HG03432 (cell line): ENCODE measurements around the gene OR7D2.
"Not testable (repeated sequence)": the region's sequence is repeated elsewhere in the genome, so short reads cannot be mapped to it uniquely, and the experiment has no call there.

Source experiments
- ATAC-seq: cut with Tn5 transposase; IDR thresholded peaks from one replicate; pipeline ENCODE4 v1.9.1; 2021; ENCODE audit warnings: mild to moderate bottlenecking, moderate library complexity; ENCODE audit not compliant: unreplicated experiment

OR7D2 gene

DNA sequence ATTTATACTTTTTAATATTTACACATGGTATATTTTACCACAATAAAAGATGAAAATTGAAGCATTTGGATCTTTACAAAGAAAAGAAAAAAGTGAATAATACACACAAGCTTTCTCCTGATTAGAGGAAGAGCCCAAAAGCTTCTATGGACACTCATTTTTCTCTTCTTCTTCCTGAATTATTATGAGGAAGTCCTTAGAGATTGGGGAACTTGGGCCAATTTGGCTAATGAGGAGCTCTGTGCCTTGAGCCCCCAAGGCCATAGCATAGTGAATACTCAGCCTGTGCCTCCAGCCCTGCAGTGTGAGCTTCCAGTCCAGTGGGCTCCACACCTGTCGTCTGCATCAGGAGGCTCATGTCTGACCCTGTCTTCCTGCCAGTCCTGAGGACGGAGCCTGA is 19.3 kb downstream of the OR7D2 start:
- not testable (repeated sequence) for ATAC-seq

- ATAC-seq = no peak
Measured at GRCh38 chr19:9205501-9206113, 26.8 kb downstream of the OR7D2 start.

- ATAC-seq = no peak
Measured at GRCh38 chr19:9219489-9219888, 40.7 kb downstream of the OR7D2 start, which contains the start of gene OR7D4. Gene OR7D4, minus strand, starts transcription at chr19:9219589. Its CDS starts 4,752 bp downstream, at chr19:9214837.
